ENCODE measurements around the gene ST8SIA2.

ST8SIA2 gene

GRCh38 chr15:92480361-92480760 is 86.7 kb downstream of the ST8SIA2 start:
- TF ChIP-seq POLR2AphosphoS5 (IDR thresholded peaks at IDR 0.05; ENCODE audit: low read depth, low read length) = no peak
- TF ChIP-seq SIN3A (IDR thresholded peaks at IDR 0.05; ENCODE audit: borderline replicate concordance, insufficient read depth, low read length) = no peak
- TF ChIP-seq TAF1 (IDR thresholded peaks at IDR 0.05; ENCODE audit: borderline replicate concordance, insufficient read depth, low read length) = no peak
- no peak for TF ChIP-seq REST (IDR thresholded peaks at IDR 0.05; ENCODE audit: insufficient read depth in 1 of 2, low read depth in 2 of 2, low read length in 2 of 2)
- TF ChIP-seq FOXP2 (optimal IDR thresholded peaks at IDR 0.05; ENCODE audit: borderline replicate concordance, extremely low read depth, extremely low read length, insufficient read depth) = no peak

GRCh38 chr15:92485441-92485840 is 91.8 kb downstream of the ST8SIA2 start:
- TF ChIP-seq POLR2AphosphoS5 (IDR thresholded peaks at IDR 0.05; ENCODE audit: low read depth, low read length) = no peak
- TF ChIP-seq REST (IDR thresholded peaks at IDR 0.05; ENCODE audit: insufficient read depth in 1 of 2, low read depth in 2 of 2, low read length in 2 of 2) = no peak
- TF ChIP-seq TAF1 (IDR thresholded peaks at IDR 0.05; ENCODE audit: borderline replicate concordance, insufficient read depth, low read length) = no peak
- TF ChIP-seq SIN3A (IDR thresholded peaks at IDR 0.05; ENCODE audit: borderline replicate concordance, insufficient read depth, low read length) = no peak
- TF ChIP-seq FOXP2 (optimal IDR thresholded peaks at IDR 0.05; ENCODE audit: borderline replicate concordance, extremely low read depth, extremely low read length, insufficient read depth) = no peak

GRCh38 chr15:92492551-92493115 is 99.0 kb downstream of the ST8SIA2 start:
- no peak for TF ChIP-seq FOXP2 (optimal IDR thresholded peaks at IDR 0.05; ENCODE audit: borderline replicate concordance, extremely low read depth, extremely low read length, insufficient read depth)
- no peak for TF ChIP-seq REST (IDR thresholded peaks at IDR 0.05; ENCODE audit: insufficient read depth in 1 of 2, low read depth in 2 of 2, low read length in 2 of 2)
- TF ChIP-seq TAF1 (IDR thresholded peaks at IDR 0.05; ENCODE audit: borderline replicate concordance, insufficient read depth, low read length) = no peak
- TF ChIP-seq SIN3A (IDR thresholded peaks at IDR 0.05; ENCODE audit: borderline replicate concordance, insufficient read depth, low read length) = no peak
- no peak for TF ChIP-seq POLR2AphosphoS5 (IDR thresholded peaks at IDR 0.05; ENCODE audit: low read depth, low read length)

GRCh38 chr15:92494806-92495336 is 101.2 kb downstream of the ST8SIA2 start:
- TF ChIP-seq REST (IDR thresholded peaks at IDR 0.05; ENCODE audit: insufficient read depth in 1 of 2, low read depth in 2 of 2, low read length in 2 of 2) (no peak), TAF1 (IDR thresholded peaks at IDR 0.05; ENCODE audit: borderline replicate concordance, insufficient read depth, low read length) (no peak), FOXP2 (optimal IDR thresholded peaks at IDR 0.05; ENCODE audit: borderline replicate concordance, extremely low read depth, extremely low read length, insufficient read depth) (no peak), POLR2AphosphoS5 (IDR thresholded peaks at IDR 0.05; ENCODE audit: low read depth, low read length) (no peak), SIN3A (IDR thresholded peaks at IDR 0.05; ENCODE audit: borderline replicate concordance, insufficient read depth, low read length) (no peak)
